Thoracic aorta (tissue), 2 donors: ENCODE data around the gene MCOLN1. TPM values are rescaled to one million over a fixed set of nuclear protein-coding genes. Genes with fewer than 3 reads are reported as not detected.
A peak's percentile ranks its signal among the peaks of the same experiment; 100 is the strongest.

Experiments
- ATAC-seq: fragments of 150-250 bp; one replicate; pipeline ENCODE4 v1.8.0; 2017; ENCODE audit warnings: low read depth; ENCODE audit not compliant: insufficient number of reproducible peaks, low FRiP score
- DNase-seq: peaks from one replicate; pipeline ENCODE4 v3.0.0-alpha.2; 2020; ENCODE audit warnings: low spot score
- H3K27ac ChIP-seq, 2 donors: fragments of 200-600 bp; sonication (generic); 1 replicate in 1 of 2; 2 replicates in 1 of 2; pipeline ENCODE4 v1.5.1; 2016; ENCODE audit warnings: mild to moderate bottlenecking in 2 of 2, moderate library complexity in 2 of 2
- H3K27me3 ChIP-seq: fragments of 200-600 bp; sonication (generic); replicated peaks from 2 replicates; pipeline ENCODE4 v1.6.0; 2016; ENCODE audit warnings: mild to moderate bottlenecking; ENCODE audit not compliant: insufficient read depth
- H3K36me3 ChIP-seq: fragments of 200-600 bp; sonication (generic); one replicate; pipeline ENCODE4 v1.5.1; 2016
- H3K4me1 ChIP-seq, 2 donors: fragments of 200-600 bp; sonication (generic); 1 replicate in 1 of 2; 2 replicates in 1 of 2; pipeline versions ENCODE4 v1.5.1 to v1.6.0; 2016; ENCODE audit warnings: low read depth in 2 of 2, mild to moderate bottlenecking in 1 of 2; ENCODE audit not compliant: control insufficient read depth in 1 of 2
- H3K4me3 ChIP-seq: fragments of 200-600 bp; sonication (generic); 2 replicates; pipeline ENCODE4 v1.5.1; 2016; ENCODE audit warnings: mild to moderate bottlenecking
- H3K9me3 ChIP-seq: fragments of 200-600 bp; sonication (generic); 2 replicates; pipeline ENCODE4 v1.5.1; 2016
- CTCF ChIP-seq: fragments of 200-600 bp; sonication (generic); IDR thresholded peaks from one replicate; pipeline ENCODE4 v1.5.1; 2019; ENCODE audit warnings: antibody characterized with exemption
- total RNA-seq, 2 donors: library from RNA; depleted of rRNA; stranded (reverse); fragments of >200 nt; gene quantifications; one replicate each; pipeline versions ENCODE4 v1.1.0 to v1.2.3, GENCODE V29; 2016

The MCOLN1 gene
- total RNA-seq, 2 donors from 2014 or later: 19.6 to 34.8 TPM

GRCh38 chr19:7522923-7523667 is 671 bp downstream of the MCOLN1 start:
- H3K27me3 ChIP-seq: no peaks in the 10 kb centered on the region
- no peaks in the 10 kb centered on the region for H3K9me3 ChIP-seq
- H3K4me1 ChIP-seq: peaks cover 14 to 42% of the 10 kb centered on the region in 2 donors
- TF ChIP-seq CTCF: no peak
- peak overlapping the region; percentile 98 for H3K4me3 ChIP-seq
- peaks cover 11% of the 10 kb centered on the region for H3K36me3 ChIP-seq
- DNase-seq (no peak), ATAC-seq (no peak)
- peak overlapping the region in 1 of 2 donors; percentile 15 for H3K27ac ChIP-seq

DNA sequence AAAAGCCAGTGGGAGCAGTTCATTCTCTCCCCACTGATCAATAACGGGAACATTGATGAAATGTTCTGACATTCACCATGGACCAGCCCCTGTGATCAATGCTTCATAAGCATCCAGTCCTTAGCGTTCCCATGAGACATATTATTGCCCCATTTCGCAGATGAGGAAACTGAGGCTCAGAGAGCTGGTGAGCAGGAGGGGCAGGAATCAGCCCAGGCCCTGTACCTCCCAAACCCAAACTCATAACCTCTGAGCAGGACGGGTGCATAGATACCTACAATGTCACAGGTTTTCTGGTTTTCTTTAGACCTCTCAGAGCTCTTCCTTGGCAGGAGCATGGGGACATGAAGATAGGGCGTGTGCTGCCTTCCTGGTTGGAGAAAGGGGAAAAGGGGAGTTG is 2.1 kb downstream of the MCOLN1 start:
- Histone ChIP-seq H3K4me3 (no peak overlapping the region), H3K9me3 (no peaks in the 10 kb centered on the region), H3K27me3 (no peaks in the 10 kb centered on the region), H3K27ac (no peak overlapping the region), H3K4me1 (peaks cover 14 to 38% of the 10 kb centered on the region in 2 donors), H3K36me3 (peaks cover 11% of the 10 kb centered on the region)
- no peak for TF ChIP-seq CTCF
- ATAC-seq (no peak), DNase-seq (no peak)

- no peak for TF ChIP-seq CTCF
- Histone ChIP-seq H3K4me1 (peaks cover 14 to 33% of the 10 kb centered on the region in 2 donors), H3K4me3 (no peak overlapping the region), H3K27me3 (no peaks in the 10 kb centered on the region), H3K36me3 (peaks cover 9% of the 10 kb centered on the region), H3K9me3 (no peaks in the 10 kb centered on the region), H3K27ac (no peak overlapping the region)
- no peak for DNase-seq
- ATAC-seq: no peak
Observed at GRCh38 chr19:7524992-7525739, 2.7 kb downstream of the MCOLN1 start.

DNA sequence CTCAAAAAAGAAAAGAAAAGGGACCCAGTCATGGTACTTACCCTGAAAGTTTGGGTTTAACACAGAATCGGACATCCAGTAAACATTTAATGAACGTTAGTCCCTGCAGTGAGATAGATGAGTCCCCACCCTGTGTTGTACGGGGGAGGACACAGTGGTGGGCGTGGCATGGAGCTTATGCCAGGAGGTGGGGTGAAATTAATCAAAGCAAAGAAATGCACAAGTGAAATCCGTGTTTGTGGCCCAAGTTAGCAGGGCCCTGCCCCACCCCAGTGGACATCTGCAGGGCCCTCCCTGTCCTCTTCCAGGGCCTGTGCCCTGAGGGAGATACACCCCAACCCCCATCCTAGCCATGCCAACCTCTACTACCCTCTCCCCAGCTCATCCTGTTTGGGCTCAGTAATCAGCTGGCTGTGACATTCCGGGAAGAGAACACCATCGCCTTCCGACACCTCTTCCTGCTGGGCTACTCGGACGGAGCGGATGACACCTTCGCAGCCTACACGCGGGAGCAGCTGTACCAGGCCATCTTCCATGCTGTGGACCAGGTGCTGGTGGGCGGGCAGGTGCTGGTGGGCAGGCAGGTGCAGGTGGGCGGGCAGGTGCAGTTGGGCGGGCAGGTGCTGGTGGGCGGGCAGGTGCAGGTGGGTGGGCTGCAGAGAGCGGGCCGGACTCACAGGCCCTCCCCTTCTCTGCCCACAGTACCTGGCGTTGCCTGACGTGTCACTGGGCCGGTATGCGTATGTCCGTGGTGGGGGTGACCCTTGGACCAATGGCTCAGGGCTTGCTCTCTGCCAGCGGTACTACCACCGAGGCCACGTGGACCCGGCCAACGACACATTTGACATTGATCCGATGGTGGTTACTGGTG is 3.9 kb downstream of the MCOLN1 start:
- Histone ChIP-seq H3K9me3 (no peaks in the 10 kb centered on the region), H3K4me3 (no peak overlapping the region), H3K27ac (no peak overlapping the region), H3K27me3 (no peaks in the 10 kb centered on the region), H3K36me3 (peaks cover 9% of the 10 kb centered on the region), H3K4me1 (peaks cover 14 to 22% of the 10 kb centered on the region in 2 donors)
- no peak for TF ChIP-seq CTCF
- ATAC-seq (no peak), DNase-seq (no peak)
